Mucosa of stomach (tissue), 1 donor: ENCODE data around the gene MAB21L4.

Experiments
- H3K27me3 ChIP-seq: one replicate; pipeline ENCODE4 v1.7.0; 2013; ENCODE audit warnings: mild to moderate bottlenecking, low read length; ENCODE audit not compliant: control insufficient read depth, insufficient read depth
- H3K36me3 ChIP-seq: one replicate; pipeline ENCODE4 v1.7.0; 2013; ENCODE audit warnings: low read length; ENCODE audit not compliant: control insufficient read depth, insufficient read depth
- H3K4me1 ChIP-seq: one replicate; pipeline ENCODE4 v1.7.0; 2013; ENCODE audit warnings: mild to moderate bottlenecking, low read length; ENCODE audit not compliant: control insufficient read depth, insufficient read depth
- H3K4me3 ChIP-seq: one replicate; pipeline ENCODE4 v1.7.0; 2013; ENCODE audit warnings: low read length
- H3K9ac ChIP-seq: one replicate; pipeline ENCODE4 v1.7.0; 2013; ENCODE audit warnings: mild to moderate bottlenecking, low read length, moderate library complexity
- H3K9me3 ChIP-seq: one replicate; pipeline ENCODE4 v1.7.0; 2013; ENCODE audit warnings: mild to moderate bottlenecking, low read length, moderate library complexity; ENCODE audit not compliant: control insufficient read depth
- donor health status: Pancreatic carcinoma.

MAB21L4 gene

GRCh38 chr2:240875228-240876034 lies 20.5 kb downstream of the MAB21L4 start:
- H3K9me3 ChIP-seq: no peaks in the 10 kb centered on the region

GRCh38 chr2:240874715-240875227 lies 21.2 kb downstream of the MAB21L4 start:
- Histone ChIP-seq H3K27me3 (peaks cover 2% of the 10 kb centered on the region), H3K4me3 (no peak overlapping the region), H3K9ac (peak overlapping the region; percentile 22), H3K36me3 (no peaks in the 10 kb centered on the region), H3K9me3 (no peaks in the 10 kb centered on the region), H3K4me1 (peaks cover 4% of the 10 kb centered on the region)

More at GRCh38 chr2:240875228-240876034, 20.5 kb downstream of the MAB21L4 start:
- Histone ChIP-seq H3K9ac (no peak overlapping the region), H3K4me1 (peaks cover 4% of the 10 kb centered on the region), H3K27me3 (no peaks in the 10 kb centered on the region), H3K4me3 (no peak overlapping the region), H3K36me3 (no peaks in the 10 kb centered on the region)

DNA sequence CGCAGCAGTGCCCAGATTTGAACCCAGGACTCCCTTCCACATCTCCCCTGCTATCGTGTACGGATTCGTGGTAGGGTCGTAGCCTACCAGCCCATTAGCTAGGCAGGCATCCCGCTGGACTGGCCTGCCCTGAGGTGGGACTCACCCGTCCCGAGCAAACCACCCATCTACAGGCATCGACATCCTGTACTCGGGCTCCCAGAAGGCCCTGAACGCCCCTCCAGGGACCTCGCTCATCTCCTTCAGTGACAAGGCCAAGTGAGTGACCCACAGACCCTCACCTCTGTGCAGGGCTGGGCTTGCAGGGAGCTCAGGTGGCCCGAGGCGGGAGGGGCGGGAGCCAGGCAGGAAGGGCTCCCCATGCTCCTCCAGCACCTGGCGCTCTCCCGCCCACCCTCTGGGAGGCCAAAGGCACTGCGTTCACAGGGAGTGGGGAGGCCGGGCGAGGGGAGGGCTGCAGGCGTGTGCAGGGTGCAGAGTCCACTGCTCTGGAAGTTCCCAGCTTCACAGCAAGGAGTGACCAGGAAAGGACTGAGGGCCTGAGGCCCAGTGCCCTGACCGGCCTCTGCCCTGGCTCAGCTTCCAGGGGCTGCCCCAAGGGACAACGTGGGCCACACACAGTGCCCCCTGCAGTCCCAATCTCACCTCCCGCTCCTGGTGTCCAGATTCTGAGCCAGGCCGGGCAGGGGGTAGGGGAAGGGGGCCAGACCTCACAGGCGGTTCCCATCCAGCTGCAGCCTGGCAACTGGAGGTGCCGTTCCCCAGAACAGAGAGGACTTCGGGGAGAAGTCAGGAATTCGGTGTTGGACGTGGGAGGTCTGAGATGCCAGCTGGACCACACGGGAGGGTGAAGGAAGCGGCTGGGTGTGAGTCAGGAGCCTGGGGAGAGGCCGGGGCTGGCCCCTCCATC lies 21.9 kb downstream of the MAB21L4 start:
- no peaks in the 10 kb centered on the region for H3K36me3 ChIP-seq
- no peaks in the 10 kb centered on the region for H3K9me3 ChIP-seq
- H3K9ac ChIP-seq: peak overlapping the region; percentile 22
- H3K27me3 ChIP-seq: peaks cover 2% of the 10 kb centered on the region
- peaks cover 4% of the 10 kb centered on the region for H3K4me1 ChIP-seq
- H3K4me3 ChIP-seq: no peak overlapping the region

DNA sequence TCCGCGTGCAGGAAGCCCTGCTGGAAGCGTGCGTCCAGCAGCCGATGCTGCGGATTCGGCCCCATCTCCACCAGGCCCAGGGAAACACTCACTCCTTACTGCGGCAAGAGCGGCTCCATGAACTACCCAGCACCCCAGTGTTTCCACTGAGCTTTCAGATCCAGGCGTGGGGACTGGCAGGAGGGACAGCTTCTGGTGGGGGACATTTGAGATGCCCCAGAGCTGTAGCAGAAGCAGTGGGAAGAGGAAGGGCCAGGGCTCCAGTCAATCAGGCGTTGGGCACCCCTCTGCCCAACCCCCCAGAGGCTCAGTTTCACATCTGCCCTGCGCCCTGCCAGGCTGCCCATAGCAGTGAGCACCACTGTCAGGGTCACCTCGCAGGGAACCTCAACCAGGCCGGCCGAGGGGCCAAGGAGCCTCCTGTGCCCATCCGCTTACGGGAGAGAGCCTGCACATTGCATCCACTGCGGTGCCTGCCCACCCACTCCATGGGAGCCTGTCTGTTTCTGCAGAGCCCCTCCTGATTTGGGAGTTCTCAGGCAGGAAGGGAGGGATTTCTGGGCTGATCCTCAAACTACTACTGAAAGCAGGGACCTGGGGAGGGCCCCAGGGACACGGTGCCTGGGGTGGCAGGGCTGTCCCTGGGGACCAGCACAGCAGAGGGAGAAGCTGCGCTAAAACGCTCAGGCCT lies 22.7 kb downstream of the MAB21L4 start:
- Histone ChIP-seq H3K4me3 (no peak overlapping the region), H3K9ac (no peak overlapping the region)

DNA sequence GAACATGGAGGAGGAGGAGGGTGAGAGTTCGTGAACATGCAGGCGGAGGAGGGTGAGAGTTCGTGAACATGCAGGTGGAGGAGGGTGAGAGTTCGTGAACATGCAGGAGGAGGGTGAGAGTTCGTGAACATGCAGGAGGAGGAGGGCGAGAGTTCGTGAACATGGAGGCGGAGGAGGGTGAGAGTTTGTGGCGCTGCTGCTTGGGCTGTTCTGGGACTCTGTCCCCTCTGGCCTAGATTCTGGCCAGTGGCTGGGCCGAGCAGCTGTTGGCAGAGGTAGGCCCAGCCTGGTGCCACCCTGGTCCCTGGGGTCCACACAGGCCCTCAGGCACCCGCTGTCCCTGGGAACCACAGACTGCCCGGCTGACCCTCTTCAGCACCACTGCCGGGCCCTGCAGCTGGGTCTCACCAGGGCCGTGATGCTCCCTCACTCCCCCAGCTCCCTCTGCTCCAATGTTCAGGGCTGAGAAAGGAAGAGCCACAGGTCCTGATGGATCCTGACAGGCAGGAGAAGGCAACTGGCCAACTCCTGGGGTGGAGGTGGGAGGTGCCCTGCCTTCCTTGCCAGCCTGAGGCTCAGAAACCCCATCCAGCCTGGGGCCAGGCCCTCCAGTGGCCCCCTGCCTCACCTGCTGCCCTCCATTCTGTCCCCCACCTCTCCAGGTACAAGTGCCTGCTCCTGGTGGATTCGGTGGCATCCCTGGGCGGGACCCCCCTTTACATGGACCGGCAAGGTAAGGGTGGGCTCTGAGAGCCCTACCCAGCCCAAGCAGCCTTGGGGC lies 23.4 kb downstream of the MAB21L4 start:
- Histone ChIP-seq H3K36me3 (no peaks in the 10 kb centered on the region), H3K4me1 (peaks cover 4% of the 10 kb centered on the region), H3K4me3 (no peak overlapping the region), H3K9me3 (no peaks in the 10 kb centered on the region), H3K9ac (no peak overlapping the region), H3K27me3 (peaks cover 2% of the 10 kb centered on the region)

More for the DNA sequence above, 22.7 kb downstream of the MAB21L4 start:
- Histone ChIP-seq H3K4me1 (peaks cover 4% of the 10 kb centered on the region), H3K9me3 (no peaks in the 10 kb centered on the region), H3K27me3 (peaks cover 2% of the 10 kb centered on the region), H3K36me3 (no peaks in the 10 kb centered on the region)

DNA sequence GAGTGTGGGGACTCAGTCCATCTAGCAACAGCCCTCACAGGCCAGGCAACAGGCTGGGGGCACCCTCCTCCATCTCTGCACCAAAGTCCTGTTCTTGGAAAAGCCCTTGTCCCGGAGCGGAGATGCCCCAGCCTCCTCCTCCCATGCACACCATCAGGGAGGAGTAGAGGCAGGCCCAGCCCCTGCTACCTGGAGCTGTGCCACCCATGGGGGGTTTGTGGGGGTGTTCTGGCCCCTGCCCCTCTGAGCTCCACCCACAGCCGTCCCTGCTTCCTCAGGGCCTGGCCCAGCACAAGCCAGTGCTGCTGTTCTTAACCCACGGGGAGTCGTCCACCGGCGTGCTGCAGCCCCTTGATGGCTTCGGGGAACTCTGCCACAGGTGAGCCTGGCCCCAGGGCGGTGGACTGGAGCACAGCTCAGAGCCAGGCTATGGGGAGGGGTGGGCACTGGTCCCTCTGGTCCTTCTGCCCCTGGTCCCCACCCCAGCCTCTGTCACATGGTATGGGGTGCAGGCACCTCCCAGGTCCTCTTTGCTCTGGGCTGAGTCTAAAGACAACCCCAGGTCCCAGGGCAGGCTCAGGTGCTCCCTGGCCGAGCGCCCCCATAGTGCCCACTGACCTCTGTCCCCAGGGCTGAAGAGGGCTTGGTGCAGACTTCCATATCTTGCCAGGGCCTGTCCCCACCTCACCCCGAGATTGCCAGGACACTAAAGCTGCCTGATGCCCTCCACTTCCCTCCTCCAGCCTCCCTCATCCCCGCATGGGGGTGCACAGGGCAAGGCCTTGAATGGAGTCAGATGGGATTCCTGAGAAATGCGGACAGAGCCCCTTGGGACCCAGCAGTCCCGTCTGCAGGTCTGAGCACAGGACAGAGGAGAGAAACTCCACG lies 24.6 kb downstream of the MAB21L4 start:
- H3K36me3 ChIP-seq: no peaks in the 10 kb centered on the region
- no peak overlapping the region for H3K4me3 ChIP-seq
- peaks cover 4% of the 10 kb centered on the region for H3K4me1 ChIP-seq
- H3K9me3 ChIP-seq: no peaks in the 10 kb centered on the region
- H3K9ac ChIP-seq: no peak overlapping the region
- peaks cover 2% of the 10 kb centered on the region for H3K27me3 ChIP-seq

DNA sequence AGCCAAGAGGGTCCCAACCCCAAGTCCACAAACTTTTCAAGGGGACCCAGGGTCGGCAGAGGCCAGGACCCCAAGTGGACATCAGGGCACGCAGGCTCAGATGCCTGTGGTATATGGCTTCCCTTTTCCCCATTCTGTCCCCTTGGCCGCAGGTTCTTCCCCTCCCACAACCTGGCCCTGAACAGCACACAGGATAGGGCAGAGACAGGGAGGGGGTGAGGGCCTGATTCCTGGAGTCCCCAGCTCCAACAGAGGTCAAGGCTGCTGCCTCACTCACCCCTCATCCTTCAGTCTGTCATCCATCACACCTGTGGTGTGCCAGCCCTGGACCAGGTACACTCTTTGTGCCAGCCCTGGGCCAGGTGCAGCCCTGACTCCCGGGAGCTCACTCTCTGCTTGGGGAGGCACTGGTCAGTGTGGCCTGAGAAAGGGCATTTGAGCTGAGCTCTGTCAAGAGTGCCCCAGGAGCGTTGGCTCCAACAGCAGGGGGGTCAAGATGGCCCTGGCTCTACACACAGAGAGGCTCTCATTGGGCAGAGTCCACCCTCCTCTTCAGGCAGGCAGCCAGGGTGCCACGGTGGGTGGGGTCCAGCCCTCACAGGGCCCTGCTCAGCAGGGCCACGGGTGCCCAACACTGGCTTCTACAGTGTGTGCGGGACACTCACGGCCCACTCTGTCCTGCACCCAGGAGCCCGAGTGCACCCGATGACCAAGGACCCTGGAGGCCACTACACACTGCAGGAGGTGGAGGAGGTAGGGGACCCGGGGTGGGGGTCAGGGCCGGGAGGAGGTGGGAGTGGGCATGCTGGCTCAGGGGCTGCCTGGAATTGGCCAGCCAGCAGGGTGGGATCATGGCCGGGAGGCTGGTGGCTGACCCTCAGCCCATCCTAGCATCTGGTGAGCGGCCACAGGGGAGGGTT lies 25.7 kb downstream of the MAB21L4 start:
- Histone ChIP-seq H3K9ac (no peak overlapping the region), H3K4me3 (no peak overlapping the region), H3K36me3 (no peaks in the 10 kb centered on the region), H3K4me1 (peaks cover 4% of the 10 kb centered on the region), H3K9me3 (no peaks in the 10 kb centered on the region), H3K27me3 (peaks cover 2% of the 10 kb centered on the region)

DNA sequence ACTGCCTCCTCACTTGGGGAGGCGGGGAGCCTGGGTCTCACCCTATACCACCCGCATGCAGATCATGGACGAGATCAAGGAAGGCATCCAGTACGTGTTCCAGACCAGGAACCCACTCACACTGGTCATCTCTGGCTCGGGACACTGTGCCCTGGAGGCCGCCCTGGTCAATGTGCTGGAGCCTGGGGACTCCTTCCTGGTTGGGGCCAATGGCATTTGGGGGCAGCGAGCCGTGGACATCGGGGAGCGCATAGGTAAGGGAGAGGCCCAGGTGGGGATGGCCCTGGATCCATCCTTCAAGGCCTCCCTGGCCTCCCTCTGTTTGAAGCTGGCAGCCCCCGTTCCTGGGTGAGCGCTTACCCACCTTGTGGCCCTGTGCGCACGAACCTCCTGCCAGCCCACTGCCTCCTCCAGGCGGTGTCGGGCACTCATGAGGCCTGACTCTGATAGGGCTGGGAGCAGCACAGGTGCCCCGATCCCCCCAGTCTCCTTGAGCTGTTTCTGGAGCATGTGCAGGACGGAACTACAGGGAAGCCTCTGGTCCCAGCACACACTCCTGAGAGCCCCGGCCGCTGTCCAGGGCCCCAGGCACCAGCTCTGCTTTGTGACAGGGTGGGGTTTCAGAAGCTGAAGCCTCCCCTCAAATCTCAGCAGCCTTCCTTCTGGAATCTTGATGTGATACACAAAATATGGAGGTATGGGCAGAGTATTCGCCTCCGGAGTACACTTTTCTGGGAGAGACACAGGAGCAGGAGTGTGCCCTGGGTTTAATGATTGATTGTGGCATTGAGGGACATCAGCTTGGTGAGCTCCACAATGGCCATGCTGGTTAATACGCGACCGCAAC lies 26.6 kb downstream of the MAB21L4 start:
- Histone ChIP-seq H3K9ac (no peak overlapping the region), H3K9me3 (no peaks in the 10 kb centered on the region), H3K27me3 (peaks cover 2% of the 10 kb centered on the region), H3K36me3 (no peaks in the 10 kb centered on the region), H3K4me1 (peaks cover 1% of the 10 kb centered on the region), H3K4me3 (no peak overlapping the region)

- no peaks in the 10 kb centered on the region for H3K9me3 ChIP-seq
- peaks cover 2% of the 10 kb centered on the region for H3K27me3 ChIP-seq
- H3K4me1 ChIP-seq: no peaks in the 10 kb centered on the region
- H3K9ac ChIP-seq: no peak within 1 kb of the TSS
- no peak within 1 kb of the TSS for H3K4me3 ChIP-seq
- H3K36me3 ChIP-seq: no peaks in the 10 kb centered on the region
Measured at GRCh38 chr2:240868286-240869108, 27.5 kb downstream of the MAB21L4 start, which contains the start of gene AGXT. Gene AGXT (plus strand): TSS chr2:240868824. CDS start chr2:240868866, 42 bp downstream.
